NCI-H146 treated with DMSO at 0.1 percent for 48 hours (cell line): ENCODE data around the gene TUBG2.

Experiments
- DNase-seq: peaks from one replicate; lab custom pipeline; 2025; ENCODE audit not compliant: unreplicated experiment; lab: John Stamatoyannopoulos, UW

TUBG2 gene

DNA sequence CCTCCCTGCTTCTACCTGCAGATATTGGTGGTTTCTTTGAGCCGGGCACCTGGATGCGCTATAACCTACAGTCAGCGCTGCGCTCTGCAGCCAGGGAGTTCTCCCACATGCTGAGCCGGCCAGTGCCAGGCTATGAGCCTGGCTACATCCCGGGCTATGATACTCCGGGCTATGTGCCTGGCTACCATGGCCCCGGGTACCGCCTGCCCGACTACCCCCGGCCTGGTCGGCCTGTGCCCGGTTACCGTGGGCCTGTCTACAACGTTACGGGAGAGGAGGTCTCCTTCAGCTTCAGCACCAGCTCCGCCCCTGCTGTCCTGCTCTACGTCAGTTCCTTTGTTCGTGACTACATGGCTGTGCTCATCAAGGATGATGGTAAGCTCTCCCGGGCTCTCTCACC is 36.4 kb downstream of the TUBG2 start:
- no peak for DNase-seq

DNA sequence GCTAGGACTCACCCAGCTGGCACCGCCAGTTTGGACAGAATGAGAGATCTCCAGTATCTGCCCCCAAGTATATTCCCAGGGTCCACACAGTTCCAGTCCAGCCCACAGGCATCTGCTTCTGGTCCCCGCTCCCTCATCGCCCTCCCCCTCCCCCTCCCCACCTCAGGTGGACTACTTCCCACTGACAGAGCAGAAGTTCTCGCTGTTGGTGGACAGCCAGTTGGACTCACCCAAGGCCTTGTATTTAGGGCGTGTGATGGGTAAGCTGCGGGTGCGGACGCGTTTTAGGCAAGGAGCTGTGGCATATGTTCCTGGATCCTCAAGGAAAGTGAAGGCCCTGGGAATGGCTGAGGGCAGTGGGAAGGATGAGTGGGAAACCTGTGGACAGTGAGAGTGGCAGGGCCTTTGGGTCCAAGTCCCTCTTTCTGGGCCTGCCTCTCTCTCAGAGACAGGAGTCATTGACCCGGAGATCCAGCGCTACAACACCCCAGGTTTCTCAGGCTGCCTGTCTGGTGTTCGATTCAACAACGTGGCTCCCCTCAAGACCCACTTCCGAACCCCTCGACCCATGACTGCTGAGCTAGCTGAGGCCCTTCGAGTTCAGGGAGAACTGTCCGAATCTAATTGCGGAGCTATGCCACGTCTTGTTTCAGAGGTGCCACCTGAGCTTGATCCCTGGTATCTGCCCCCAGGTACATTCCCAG is 38.2 kb downstream of the TUBG2 start:
- DNase-seq, result no peak

DNA sequence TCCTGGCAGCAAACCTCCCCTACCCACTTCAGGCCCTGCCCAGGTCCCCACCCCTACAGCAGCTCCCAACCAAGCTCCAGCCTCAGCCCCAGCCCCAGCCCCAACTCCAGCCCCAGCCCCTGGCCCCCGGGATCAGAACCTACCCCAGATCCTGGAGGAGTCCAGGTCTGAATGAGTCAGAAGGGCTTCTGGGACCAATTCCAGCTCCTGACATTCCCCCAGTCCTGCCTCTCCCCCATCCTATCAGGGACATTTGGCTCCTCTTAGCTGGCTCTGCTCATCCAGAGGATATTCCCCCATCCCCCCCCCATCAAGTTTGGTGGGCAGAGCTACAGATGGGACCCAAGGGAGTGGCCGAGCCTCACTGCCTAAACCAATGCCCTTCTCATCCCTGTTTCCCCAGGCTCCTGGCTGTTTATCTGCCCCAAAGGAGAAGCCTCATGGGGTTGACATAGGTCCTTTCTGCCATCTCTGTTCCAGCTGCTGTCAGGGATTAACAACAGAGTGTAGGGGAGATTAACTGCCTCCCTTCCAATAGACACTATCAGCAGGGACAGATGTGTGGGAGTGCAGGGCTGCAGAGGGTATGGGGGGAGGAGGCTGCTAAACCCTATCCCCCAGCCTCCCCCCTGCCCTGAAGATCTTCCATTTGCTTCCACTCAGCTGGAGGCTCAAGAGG is 39.8 kb downstream of the TUBG2 start:
- DNase-seq, result no peak

DNA sequence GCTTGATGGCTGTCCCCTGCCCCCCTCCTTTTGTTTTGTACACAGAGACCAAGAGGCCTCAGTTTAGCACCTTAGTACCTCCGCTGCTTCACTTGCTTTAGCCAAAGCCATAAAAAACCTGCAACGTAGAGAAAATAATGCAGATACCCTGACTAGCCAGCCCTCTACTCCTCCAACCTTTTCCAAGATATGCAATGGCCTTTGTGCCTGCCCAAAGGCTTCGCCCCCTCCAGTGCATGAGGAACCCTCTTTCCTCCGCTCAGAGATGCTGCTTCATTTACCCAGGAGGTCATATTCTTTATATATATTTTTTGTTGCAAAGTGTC is 40.3 kb downstream of the TUBG2 start:
- DNase-seq, result no peak

DNA sequence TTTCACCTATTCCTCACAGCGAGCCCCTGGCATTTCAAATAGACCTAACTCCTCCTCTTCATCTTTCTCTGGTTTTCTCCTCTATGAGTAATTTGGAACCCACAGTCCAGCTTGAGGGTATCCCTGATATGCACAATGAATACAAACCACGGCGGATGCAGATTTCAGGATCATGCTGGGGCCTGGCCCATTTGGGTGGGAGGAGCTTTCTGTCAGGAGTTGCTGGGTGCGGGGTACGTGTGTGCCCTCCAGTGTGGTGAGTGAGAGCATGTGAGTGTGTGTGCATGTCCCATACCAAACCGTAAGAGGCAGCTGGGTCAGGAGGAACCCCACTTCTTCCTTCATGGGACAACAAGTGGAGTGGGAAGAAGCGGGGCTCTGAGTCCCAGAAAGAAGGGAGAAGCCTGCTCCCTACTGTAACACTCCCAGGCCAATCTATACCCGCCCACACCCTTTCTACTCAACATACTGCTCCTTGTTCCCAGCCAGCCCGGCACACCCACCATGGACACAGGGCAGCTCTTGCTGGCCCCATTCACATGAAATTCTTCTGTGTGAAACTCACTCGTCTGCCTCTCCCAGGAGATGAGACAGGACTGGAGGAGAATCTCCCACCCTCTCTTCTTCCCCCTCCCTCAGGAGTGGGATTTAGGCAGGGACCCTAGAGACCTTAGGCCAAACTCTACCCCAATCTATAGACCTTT is 41.7 kb downstream of the TUBG2 start:
- no peak for DNase-seq

DNA sequence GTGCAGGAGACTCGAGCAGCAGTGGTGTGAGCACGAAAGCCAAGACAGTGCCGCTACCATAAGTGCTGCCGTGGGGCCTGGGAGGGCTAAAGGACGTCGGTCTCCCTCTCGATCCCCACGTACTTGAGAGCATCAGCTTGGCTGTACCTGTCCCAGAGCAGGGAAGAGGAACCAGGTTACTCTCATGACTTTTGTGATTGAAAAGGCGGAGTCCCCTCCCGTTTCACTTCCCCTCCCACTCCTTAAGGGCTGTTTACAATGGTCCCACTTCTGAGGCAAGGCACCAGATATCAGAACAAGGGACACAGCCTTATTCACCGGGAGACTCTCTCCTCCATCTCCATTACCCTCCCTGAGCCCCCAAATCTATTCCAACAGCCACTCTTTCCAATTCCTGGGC is 43.4 kb downstream of the TUBG2 start:
- DNase-seq, result no peak

DNA sequence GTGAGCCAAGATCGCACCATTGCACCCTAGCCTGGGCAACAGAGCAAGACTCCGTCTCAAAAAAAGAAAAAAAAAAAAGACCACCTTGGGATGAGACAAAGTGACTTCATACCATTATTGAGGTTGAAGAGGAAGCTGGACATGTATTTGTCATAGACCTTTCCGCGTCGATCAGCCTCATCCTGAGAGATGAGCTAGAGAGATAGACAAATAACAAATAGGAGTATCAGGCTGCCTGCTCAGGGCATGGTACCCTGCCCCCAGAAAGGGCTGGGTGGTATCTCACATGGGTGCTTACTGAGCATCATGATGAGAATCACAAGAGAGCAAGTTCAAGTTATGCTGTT is 45.4 kb downstream of the TUBG2 start:
- DNase-seq, result no peak

DNA sequence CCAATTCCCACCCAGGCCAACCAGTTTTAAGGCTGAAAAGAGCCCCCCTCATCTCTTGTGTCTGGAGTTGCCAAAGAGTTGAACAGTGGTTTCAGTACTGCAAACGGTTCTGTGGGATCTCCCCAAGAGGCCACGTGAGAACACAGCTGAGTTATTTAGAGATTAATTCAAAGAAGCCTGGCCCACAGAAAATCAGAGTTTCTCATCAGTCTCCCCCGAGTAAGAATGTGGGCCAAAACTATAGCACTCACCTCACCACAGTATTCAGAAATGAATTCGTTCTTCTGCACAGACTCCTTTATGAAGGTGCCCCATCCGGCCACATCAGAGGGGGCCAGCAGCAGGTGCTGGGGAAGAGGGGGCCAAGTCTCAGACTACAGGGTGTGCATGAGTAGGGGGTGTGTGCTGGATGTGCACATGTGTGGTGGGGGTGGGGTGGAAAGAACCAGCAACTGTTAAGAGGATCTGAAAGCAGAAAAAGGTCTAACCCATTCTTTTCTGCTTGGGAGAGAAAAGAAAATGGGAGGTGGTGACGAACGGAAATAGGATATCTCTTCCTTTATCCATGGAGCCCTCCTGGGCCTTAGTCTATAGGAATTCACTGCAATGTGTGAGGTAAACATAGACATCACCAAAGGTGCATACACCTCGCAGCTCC is 45.9 kb downstream of the TUBG2 start:
- no peak for DNase-seq

DNA sequence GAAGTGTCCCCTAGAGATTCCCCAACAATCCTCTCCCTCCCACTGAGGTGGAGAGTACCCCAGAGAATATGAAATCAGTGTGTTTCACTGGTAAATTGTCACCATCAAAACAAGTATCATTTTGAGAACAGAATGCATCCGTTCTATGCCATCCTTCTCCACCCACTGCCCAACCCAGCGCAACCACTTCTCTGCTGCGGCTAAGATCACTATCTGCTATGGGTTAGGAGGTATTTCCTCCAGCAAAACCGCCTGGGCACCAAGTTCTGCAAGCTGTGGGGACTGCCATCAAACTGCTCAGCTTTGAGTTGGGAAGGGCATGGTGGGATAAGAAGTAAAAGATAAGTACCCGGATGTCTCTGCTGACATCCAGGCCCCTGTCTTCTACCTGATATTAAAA is 47.6 kb downstream of the TUBG2 start:
- no peak for DNase-seq

DNA sequence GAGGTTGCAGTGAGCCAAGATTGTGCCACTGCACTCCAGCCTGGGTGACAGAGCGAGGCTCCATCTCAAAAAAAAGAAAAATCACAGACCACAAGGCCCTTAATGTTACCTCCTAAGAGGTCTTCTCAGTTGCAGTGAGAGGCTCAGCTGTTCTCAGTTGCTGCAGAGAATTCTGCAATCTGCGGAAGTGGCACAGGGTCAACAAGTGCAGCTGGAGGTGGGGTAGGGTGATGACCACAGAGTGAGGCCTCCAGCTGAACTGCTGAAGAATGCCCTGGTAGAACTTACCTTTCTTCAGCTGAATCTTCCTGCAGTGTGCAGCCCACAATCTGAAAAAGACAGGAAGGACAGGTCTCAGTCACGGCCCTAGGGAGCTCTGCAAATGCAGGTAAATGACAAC is 49.5 kb downstream of the TUBG2 start:
- DNase-seq, result no peak

DNA sequence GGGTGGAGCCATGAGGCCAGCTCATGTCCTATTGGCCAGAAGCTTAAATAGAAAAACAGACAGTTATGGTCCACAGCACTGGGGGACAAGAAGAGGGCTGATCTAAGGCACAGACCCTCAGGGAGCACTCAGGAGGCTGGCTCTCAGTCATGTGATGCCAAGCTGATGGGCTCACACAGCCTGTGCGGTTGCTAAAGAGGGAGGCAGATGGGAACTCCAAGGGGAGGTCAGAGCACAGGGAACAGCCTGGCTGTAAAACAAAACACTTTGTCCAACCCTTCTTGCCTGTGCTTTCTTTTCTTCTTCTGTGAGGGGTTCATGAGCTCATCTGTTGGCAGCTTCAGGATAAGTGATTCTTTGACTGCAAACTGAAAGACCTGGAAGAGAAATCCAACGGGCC is 50.5 kb downstream of the TUBG2 start:
- no peak for DNase-seq
